ENCODE results near the gene DDX52.

The DDX52 gene

GRCh38 chr17:37671824-37672547 is 28.7 kb upstream of the DDX52 start:
- Histone ChIP-seq H3K4me1 (ENCODE audit: insufficient read depth, low read length) (peaks cover 10% of the 10 kb centered on the region), H2AFZ (ENCODE audit: low read depth, low read length) (no peak overlapping the region)

GRCh38 chr17:37671028-37671823 is 28.0 kb upstream of the DDX52 start:
- H2AFZ ChIP-seq (ENCODE audit: low read depth, low read length), result no peak overlapping the region
- H3K4me3 ChIP-seq (ENCODE audit: low read length), result no peak overlapping the region
- peaks cover 10% of the 10 kb centered on the region for H3K4me1 ChIP-seq (ENCODE audit: insufficient read depth, low read length)
- peaks cover 15% of the 10 kb centered on the region for H3K27me3 ChIP-seq (ENCODE audit: insufficient read depth, low read length)
- no peaks in the 10 kb centered on the region for H3K9me3 ChIP-seq (ENCODE audit: low read length)
- H3K36me3 ChIP-seq (ENCODE audit: insufficient read depth, low read length), result no peaks in the 10 kb centered on the region

More at GRCh38 chr17:37671824-37672547, 28.7 kb upstream of the DDX52 start:
- Histone ChIP-seq H3K4me3 (ENCODE audit: low read length) (no peak overlapping the region), H3K36me3 (ENCODE audit: insufficient read depth, low read length) (no peaks in the 10 kb centered on the region), H3K27me3 (ENCODE audit: insufficient read depth, low read length) (peaks cover 15% of the 10 kb centered on the region), H3K9me3 (ENCODE audit: low read length) (no peaks in the 10 kb centered on the region)

GRCh38 chr17:37667039-37667438 is 23.8 kb upstream of the DDX52 start:
- H3K4me3 ChIP-seq (ENCODE audit: low read length), result no peak overlapping the region
- H3K27me3 ChIP-seq (ENCODE audit: insufficient read depth, low read length), result peaks cover 15% of the 10 kb centered on the region
- H3K36me3 ChIP-seq (ENCODE audit: insufficient read depth, low read length), result no peaks in the 10 kb centered on the region
- H3K9me3 ChIP-seq (ENCODE audit: low read length), result no peaks in the 10 kb centered on the region
- peaks cover 6% of the 10 kb centered on the region for H3K4me1 ChIP-seq (ENCODE audit: insufficient read depth, low read length)
- no peak overlapping the region for H2AFZ ChIP-seq (ENCODE audit: low read depth, low read length)

GRCh38 chr17:37664214-37664613 is 21.0 kb upstream of the DDX52 start:
- no peaks in the 10 kb centered on the region for H3K9me3 ChIP-seq (ENCODE audit: low read length)
- no peaks in the 10 kb centered on the region for H3K36me3 ChIP-seq (ENCODE audit: insufficient read depth, low read length)
- H3K27me3 ChIP-seq (ENCODE audit: insufficient read depth, low read length), result peaks cover 20% of the 10 kb centered on the region
- no peak overlapping the region for H2AFZ ChIP-seq (ENCODE audit: low read depth, low read length)
- peaks cover 7% of the 10 kb centered on the region for H3K4me1 ChIP-seq (ENCODE audit: insufficient read depth, low read length)
- no peak overlapping the region for H3K4me3 ChIP-seq (ENCODE audit: low read length)

- H3K9me3 ChIP-seq (ENCODE audit: low read length), result no peaks in the 10 kb centered on the region
- no peak overlapping the region for H2AFZ ChIP-seq (ENCODE audit: low read depth, low read length)
- peaks cover 12% of the 10 kb centered on the region for H3K27me3 ChIP-seq (ENCODE audit: insufficient read depth, low read length)
- H3K4me3 ChIP-seq (ENCODE audit: low read length), result no peak overlapping the region
- peaks cover 7% of the 10 kb centered on the region for H3K4me1 ChIP-seq (ENCODE audit: insufficient read depth, low read length)
- no peaks in the 10 kb centered on the region for H3K36me3 ChIP-seq (ENCODE audit: insufficient read depth, low read length)
These were observed 19.1 kb upstream of the DDX52 start for GRCh38 chr17:37662353-37662752.

- Histone ChIP-seq H3K4me1 (ENCODE audit: insufficient read depth, low read length) (peaks cover 7% of the 10 kb centered on the region), H3K27me3 (ENCODE audit: insufficient read depth, low read length) (peaks cover 12% of the 10 kb centered on the region), H3K9me3 (ENCODE audit: low read length) (no peaks in the 10 kb centered on the region), H2AFZ (ENCODE audit: low read depth, low read length) (no peak overlapping the region), H3K36me3 (ENCODE audit: insufficient read depth, low read length) (no peaks in the 10 kb centered on the region), H3K4me3 (ENCODE audit: low read length) (no peak overlapping the region)
These were observed 18.3 kb upstream of the DDX52 start for GRCh38 chr17:37661400-37662014.

- no peak overlapping the region for H3K4me3 ChIP-seq (ENCODE audit: low read length)
- H3K36me3 ChIP-seq (ENCODE audit: insufficient read depth, low read length), result no peaks in the 10 kb centered on the region
- peaks cover 12% of the 10 kb centered on the region for H3K27me3 ChIP-seq (ENCODE audit: insufficient read depth, low read length)
- H3K9me3 ChIP-seq (ENCODE audit: low read length), result no peaks in the 10 kb centered on the region
- H2AFZ ChIP-seq (ENCODE audit: low read depth, low read length), result no peak overlapping the region
- H3K4me1 ChIP-seq (ENCODE audit: insufficient read depth, low read length), result peaks cover 7% of the 10 kb centered on the region
These were observed 16.7 kb upstream of the DDX52 start for GRCh38 chr17:37659925-37660324.

GRCh38 chr17:37657202-37657601 is 14.0 kb upstream of the DDX52 start:
- Histone ChIP-seq H3K9me3 (ENCODE audit: low read length) (no peaks in the 10 kb centered on the region), H3K36me3 (ENCODE audit: insufficient read depth, low read length) (no peaks in the 10 kb centered on the region), H2AFZ (ENCODE audit: low read depth, low read length) (no peak overlapping the region), H3K4me1 (ENCODE audit: insufficient read depth, low read length) (peaks cover 2% of the 10 kb centered on the region), H3K27me3 (ENCODE audit: insufficient read depth, low read length) (peaks cover 12% of the 10 kb centered on the region), H3K4me3 (ENCODE audit: low read length) (no peak overlapping the region)

- Histone ChIP-seq H3K36me3 (ENCODE audit: insufficient read depth, low read length) (no peaks in the 10 kb centered on the region), H3K4me1 (ENCODE audit: insufficient read depth, low read length) (no peaks in the 10 kb centered on the region), H3K9me3 (ENCODE audit: low read length) (no peaks in the 10 kb centered on the region), H3K27me3 (ENCODE audit: insufficient read depth, low read length) (peaks cover 16% of the 10 kb centered on the region), H3K4me3 (ENCODE audit: low read length) (no peak overlapping the region), H2AFZ (ENCODE audit: low read depth, low read length) (no peak overlapping the region)
These were observed 8.6 kb upstream of the DDX52 start for GRCh38 chr17:37651849-37652248.

- Histone ChIP-seq H3K4me3 (ENCODE audit: low read length) (no peak overlapping the region), H3K9me3 (ENCODE audit: low read length) (no peaks in the 10 kb centered on the region), H3K27me3 (ENCODE audit: insufficient read depth, low read length) (peaks cover 24% of the 10 kb centered on the region), H3K4me1 (ENCODE audit: insufficient read depth, low read length) (no peaks in the 10 kb centered on the region), H3K36me3 (ENCODE audit: insufficient read depth, low read length) (no peaks in the 10 kb centered on the region), H2AFZ (ENCODE audit: low read depth, low read length) (no peak overlapping the region)
These were observed 7.3 kb upstream of the DDX52 start for GRCh38 chr17:37650419-37651003.

- H2AFZ ChIP-seq (ENCODE audit: low read depth, low read length), result no peak overlapping the region
- peaks cover 24% of the 10 kb centered on the region for H3K27me3 ChIP-seq (ENCODE audit: insufficient read depth, low read length)
- H3K36me3 ChIP-seq (ENCODE audit: insufficient read depth, low read length), result no peaks in the 10 kb centered on the region
- H3K4me3 ChIP-seq (ENCODE audit: low read length), result no peak overlapping the region
- no peaks in the 10 kb centered on the region for H3K9me3 ChIP-seq (ENCODE audit: low read length)
- peaks cover under 1% of the 10 kb centered on the region for H3K4me1 ChIP-seq (ENCODE audit: insufficient read depth, low read length)
These were observed 5.3 kb upstream of the DDX52 start for GRCh38 chr17:37648555-37648954.

- H3K36me3 ChIP-seq (ENCODE audit: insufficient read depth, low read length), result no peaks in the 10 kb centered on the region
These were observed 4.6 kb upstream of the DDX52 start for GRCh38 chr17:37647856-37648255.

GRCh38 chr17:37643869-37644268 is 623 bp upstream of the DDX52 start:
- Histone ChIP-seq H2AFZ (ENCODE audit: low read depth, low read length) (peak overlapping the region; percentile 74), H3K9me3 (ENCODE audit: low read length) (no peaks in the 10 kb centered on the region), H3K4me1 (ENCODE audit: insufficient read depth, low read length) (peaks cover 9% of the 10 kb centered on the region), H3K36me3 (ENCODE audit: insufficient read depth, low read length) (peaks cover 19% of the 10 kb centered on the region), H3K4me3 (ENCODE audit: low read length) (peak overlapping the region; percentile 89), H3K27me3 (ENCODE audit: insufficient read depth, low read length) (peaks cover 12% of the 10 kb centered on the region)

More at GRCh38 chr17:37647856-37648255, 4.6 kb upstream of the DDX52 start:
- Histone ChIP-seq H2AFZ (ENCODE audit: low read depth, low read length) (no peak overlapping the region), H3K4me3 (ENCODE audit: low read length) (no peak overlapping the region), H3K27me3 (ENCODE audit: insufficient read depth, low read length) (peaks cover 24% of the 10 kb centered on the region), H3K9me3 (ENCODE audit: low read length) (no peaks in the 10 kb centered on the region), H3K4me1 (ENCODE audit: insufficient read depth, low read length) (peaks cover 2% of the 10 kb centered on the region)
